Subcutaneous abdominal adipose tissue (tissue), 5 donors: Measurements from ENCODE around the gene OSBPL3.

ENCODE experiments used
- H3K27ac ChIP-seq: one replicate; pipeline ENCODE4 v1.7.0; 2013; ENCODE audit warnings: low read depth, mild to moderate bottlenecking, inconsistent platforms, low read length, moderate library complexity
- H3K27me3 ChIP-seq, 5 donors: one replicate each; pipeline ENCODE4 v1.7.0; 2013; ENCODE audit warnings: low read length in 5 of 5, inconsistent platforms in 1 of 5; ENCODE audit not compliant: control insufficient read depth in 5 of 5, insufficient read depth in 4 of 5
- H3K36me3 ChIP-seq, 5 donors: one replicate each; pipeline ENCODE4 v1.7.0; 2013; ENCODE audit warnings: low read length in 5 of 5; ENCODE audit not compliant: control insufficient read depth in 5 of 5, insufficient read depth in 5 of 5
- H3K4me1 ChIP-seq, 5 donors: one replicate each; pipeline ENCODE4 v1.7.0; 2013; ENCODE audit warnings: low read length in 5 of 5, mild to moderate bottlenecking in 3 of 5, moderate library complexity in 1 of 5; ENCODE audit not compliant: control insufficient read depth in 5 of 5, insufficient read depth in 5 of 5
- H3K4me3 ChIP-seq, 5 donors: one replicate each; pipeline ENCODE4 v1.7.0; 2013; ENCODE audit warnings: low read length in 5 of 5, low read depth in 1 of 5
- H3K9ac ChIP-seq, 5 donors: one replicate each; pipeline ENCODE4 v1.7.0; 2013; ENCODE audit warnings: low read length in 5 of 5, mild to moderate bottlenecking in 4 of 5, moderate library complexity in 3 of 5
- H3K9me3 ChIP-seq, 5 donors: one replicate each; pipeline ENCODE4 v1.7.0; 2013; ENCODE audit warnings: low read length in 5 of 5; ENCODE audit not compliant: control insufficient read depth in 5 of 5
- donor health status: healthy.
- donor health status: healthy.
- donor health status: healthy.
- donor health status: healthy.
- donor health status: healthy.

OSBPL3 gene

GRCh38 chr7:24828891-24829661 lies 150.9 kb downstream of the OSBPL3 start:
- H3K9ac ChIP-seq, result no peak overlapping the region
- no peak overlapping the region for H3K27ac ChIP-seq
- H3K27me3 ChIP-seq, result no peaks in the 10 kb centered on the region
- no peaks in the 10 kb centered on the region for H3K36me3 ChIP-seq
- H3K4me1 ChIP-seq, result peaks cover 0 to 27% (median 8%) of the 10 kb centered on the region in 5 donors
- H3K4me3 ChIP-seq, result no peak overlapping the region
- H3K9me3 ChIP-seq, result no peaks in the 10 kb centered on the region

- Histone ChIP-seq H3K27me3 (no peaks in the 10 kb centered on the region), H3K36me3 (no peaks in the 10 kb centered on the region), H3K9ac (no peak overlapping the region), H3K9me3 (no peaks in the 10 kb centered on the region), H3K27ac (no peak overlapping the region), H3K4me1 (peaks cover 0 to 18% (median 8%) of the 10 kb centered on the region in 5 donors), H3K4me3 (no peak overlapping the region)
These were observed 152.4 kb downstream of the OSBPL3 start for GRCh38 chr7:24827589-24827988.

GRCh38 chr7:24827027-24827426 lies 153.0 kb downstream of the OSBPL3 start:
- no peaks in the 10 kb centered on the region for H3K27me3 ChIP-seq
- H3K9me3 ChIP-seq, result no peaks in the 10 kb centered on the region
- H3K4me1 ChIP-seq, result peaks cover 0 to 16% (median 8%) of the 10 kb centered on the region in 5 donors
- H3K4me3 ChIP-seq, result no peak overlapping the region
- H3K9ac ChIP-seq, result no peak overlapping the region
- no peaks in the 10 kb centered on the region for H3K36me3 ChIP-seq
- no peak overlapping the region for H3K27ac ChIP-seq

GRCh38 chr7:24826662-24827020 lies 153.3 kb downstream of the OSBPL3 start:
- Histone ChIP-seq H3K36me3 (no peaks in the 10 kb centered on the region), H3K27ac (no peak overlapping the region), H3K4me1 (peaks cover 0 to 15% (median 8%) of the 10 kb centered on the region in 5 donors), H3K9me3 (no peaks in the 10 kb centered on the region), H3K27me3 (no peaks in the 10 kb centered on the region), H3K4me3 (no peak overlapping the region), H3K9ac (no peak overlapping the region)

GRCh38 chr7:24825931-24826661 lies 153.9 kb downstream of the OSBPL3 start:
- Histone ChIP-seq H3K36me3 (no peaks in the 10 kb centered on the region), H3K27ac (no peak overlapping the region), H3K9me3 (no peaks in the 10 kb centered on the region), H3K4me3 (no peak overlapping the region), H3K27me3 (no peaks in the 10 kb centered on the region), H3K4me1 (peaks cover 0 to 15% (median 8%) of the 10 kb centered on the region in 5 donors), H3K9ac (no peak overlapping the region)

- Histone ChIP-seq H3K36me3 (no peaks in the 10 kb centered on the region), H3K4me1 (peaks cover 0 to 18% (median 9%) of the 10 kb centered on the region in 5 donors), H3K9ac (no peak overlapping the region), H3K4me3 (no peak overlapping the region), H3K9me3 (no peaks in the 10 kb centered on the region), H3K27ac (no peak overlapping the region), H3K27me3 (no peaks in the 10 kb centered on the region)
These were observed 154.6 kb downstream of the OSBPL3 start for GRCh38 chr7:24825381-24825794.

GRCh38 chr7:24824896-24825295 lies 155.1 kb downstream of the OSBPL3 start:
- no peaks in the 10 kb centered on the region for H3K36me3 ChIP-seq
- no peak overlapping the region for H3K4me3 ChIP-seq

GRCh38 chr7:24824400-24824799 lies 155.6 kb downstream of the OSBPL3 start:
- no peaks in the 10 kb centered on the region for H3K27me3 ChIP-seq
- H3K36me3 ChIP-seq, result no peaks in the 10 kb centered on the region
- no peak overlapping the region for H3K27ac ChIP-seq
- H3K9me3 ChIP-seq, result no peaks in the 10 kb centered on the region
- no peak overlapping the region for H3K9ac ChIP-seq
- H3K4me3 ChIP-seq, result no peak overlapping the region
- peaks cover 0 to 18% (median 11%) of the 10 kb centered on the region in 5 donors for H3K4me1 ChIP-seq

More at GRCh38 chr7:24824896-24825295, 155.1 kb downstream of the OSBPL3 start:
- no peaks in the 10 kb centered on the region for H3K27me3 ChIP-seq
- H3K9me3 ChIP-seq, result no peaks in the 10 kb centered on the region
- no peak overlapping the region for H3K9ac ChIP-seq
- H3K4me1 ChIP-seq, result peaks cover 0 to 18% (median 11%) of the 10 kb centered on the region in 5 donors
- no peak overlapping the region for H3K27ac ChIP-seq

- peaks cover 0 to 16% (median 11%) of the 10 kb centered on the region in 5 donors for H3K4me1 ChIP-seq
- H3K9me3 ChIP-seq, result no peaks in the 10 kb centered on the region
- H3K27me3 ChIP-seq, result no peaks in the 10 kb centered on the region
- H3K4me3 ChIP-seq, result no peak overlapping the region
- no peak overlapping the region for H3K27ac ChIP-seq
- no peak overlapping the region for H3K9ac ChIP-seq
- H3K36me3 ChIP-seq, result peaks cover 0 to 8% (median 0%) of the 10 kb centered on the region in 5 donors
These were observed 158.3 kb downstream of the OSBPL3 start for GRCh38 chr7:24821754-24822054.

- Histone ChIP-seq H3K9ac (no peak overlapping the region), H3K4me3 (no peak overlapping the region), H3K9me3 (no peaks in the 10 kb centered on the region), H3K36me3 (peaks cover 0 to 8% (median 0%) of the 10 kb centered on the region in 5 donors), H3K27me3 (no peaks in the 10 kb centered on the region), H3K4me1 (peaks cover 0 to 13% (median 10%) of the 10 kb centered on the region in 5 donors), H3K27ac (peak overlapping the region; percentile 18)
These were observed 158.8 kb downstream of the OSBPL3 start for GRCh38 chr7:24821045-24821753.
